ENCODE results near the gene NAP1L1.
A peak's percentile ranks its signal among the peaks of the same experiment; 100 is the strongest.

NAP1L1 gene

DNA sequence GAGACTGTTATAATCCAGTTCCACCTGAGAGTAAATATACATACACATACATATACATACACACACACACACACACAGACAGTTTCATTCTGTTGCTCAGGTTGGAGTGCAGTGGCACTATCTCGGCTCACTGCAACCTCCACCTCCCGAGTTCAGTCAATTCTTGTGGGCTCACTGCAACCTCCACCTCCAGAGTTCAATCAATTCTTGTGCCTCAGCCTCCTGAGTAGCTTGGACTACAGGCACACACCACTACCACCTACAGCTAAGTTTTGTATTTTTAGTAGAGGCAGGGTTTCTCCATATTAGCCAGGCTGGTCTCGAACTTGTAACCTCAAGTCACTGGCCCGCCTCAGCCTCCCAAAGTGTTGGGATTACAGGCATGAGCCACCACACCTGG, 44.0 kb downstream of the NAP1L1 start:
- Histone ChIP-seq H3K4me1 (ENCODE audit: low read depth, poor library complexity, severe bottlenecking) (no peaks in the 10 kb centered on the region), H3K4me3 (IDR thresholded peaks at IDR 0.05; ENCODE audit: insufficient read depth, low read depth, low read length) (no peak overlapping the region), H3K27ac (no peak overlapping the region), H2AFZ (ENCODE audit: low read depth) (no peak overlapping the region), H3K36me3 (ENCODE audit: insufficient read depth) (no peaks in the 10 kb centered on the region), H3K79me2 (ENCODE audit: insufficient read depth, low read depth) (no peaks in the 10 kb centered on the region), H3K4me2 (no peak overlapping the region), H4K20me1 (ENCODE audit: insufficient read depth) (no peaks in the 10 kb centered on the region), H3K9ac (no peak overlapping the region), H3K27me3 (ENCODE audit: insufficient read depth, low read depth) (no peaks in the 10 kb centered on the region)
- no peak for TF ChIP-seq CTCF (conservative IDR thresholded peaks at IDR 0.05; ENCODE audit: low read depth, low read length)

DNA sequence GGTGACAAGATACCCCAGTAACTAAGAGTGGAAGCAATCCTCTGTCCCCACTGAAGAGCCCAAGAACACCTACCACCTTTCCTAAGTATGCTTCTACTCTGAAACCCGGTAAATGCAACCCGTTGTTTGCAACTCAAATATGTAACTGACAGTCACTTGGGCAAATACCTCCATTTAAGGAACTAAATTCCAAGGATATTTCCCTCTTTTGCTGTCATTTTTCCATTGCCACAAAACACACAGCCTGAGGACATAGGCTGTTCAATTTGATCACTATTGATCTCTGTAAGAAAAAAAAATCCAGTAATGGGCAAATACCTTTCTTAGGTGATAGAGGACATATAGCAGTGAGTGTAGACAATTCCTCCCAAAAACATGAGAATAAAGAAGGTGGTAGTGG, 46.3 kb downstream of the NAP1L1 start:
- H4K20me1 ChIP-seq (ENCODE audit: insufficient read depth) = no peaks in the 10 kb centered on the region
- no peak overlapping the region for H3K4me3 ChIP-seq (IDR thresholded peaks at IDR 0.05; ENCODE audit: insufficient read depth, low read depth, low read length)
- H3K36me3 ChIP-seq (ENCODE audit: insufficient read depth) = no peaks in the 10 kb centered on the region
- H3K27me3 ChIP-seq (ENCODE audit: insufficient read depth, low read depth) = no peaks in the 10 kb centered on the region
- no peak for TF ChIP-seq CTCF (conservative IDR thresholded peaks at IDR 0.05; ENCODE audit: low read depth, low read length)
- no peak overlapping the region for H3K27ac ChIP-seq
- no peak overlapping the region for H2AFZ ChIP-seq (ENCODE audit: low read depth)
- H3K9ac ChIP-seq = no peak overlapping the region
- H3K4me1 ChIP-seq (ENCODE audit: low read depth, poor library complexity, severe bottlenecking) = peaks cover 8% of the 10 kb centered on the region
- no peak overlapping the region for H3K4me2 ChIP-seq
- H3K79me2 ChIP-seq (ENCODE audit: insufficient read depth, low read depth) = no peaks in the 10 kb centered on the region

GRCh38 chr12:76037130-76038103, 47.1 kb downstream of the NAP1L1 start:
- peak; percentile 90 for TF ChIP-seq CTCF (conservative IDR thresholded peaks at IDR 0.05; ENCODE audit: low read depth, low read length)
- Histone ChIP-seq H3K4me3 (IDR thresholded peaks at IDR 0.05; ENCODE audit: insufficient read depth, low read depth, low read length) (no peak overlapping the region), H3K27me3 (ENCODE audit: insufficient read depth, low read depth) (no peaks in the 10 kb centered on the region), H3K27ac (no peak overlapping the region), H3K36me3 (ENCODE audit: insufficient read depth) (no peaks in the 10 kb centered on the region), H2AFZ (ENCODE audit: low read depth) (no peak overlapping the region), H3K79me2 (ENCODE audit: insufficient read depth, low read depth) (no peaks in the 10 kb centered on the region), H3K9ac (no peak overlapping the region), H3K4me1 (ENCODE audit: low read depth, poor library complexity, severe bottlenecking) (peaks cover 14% of the 10 kb centered on the region), H4K20me1 (ENCODE audit: insufficient read depth) (no peaks in the 10 kb centered on the region), H3K4me2 (no peak overlapping the region)

DNA sequence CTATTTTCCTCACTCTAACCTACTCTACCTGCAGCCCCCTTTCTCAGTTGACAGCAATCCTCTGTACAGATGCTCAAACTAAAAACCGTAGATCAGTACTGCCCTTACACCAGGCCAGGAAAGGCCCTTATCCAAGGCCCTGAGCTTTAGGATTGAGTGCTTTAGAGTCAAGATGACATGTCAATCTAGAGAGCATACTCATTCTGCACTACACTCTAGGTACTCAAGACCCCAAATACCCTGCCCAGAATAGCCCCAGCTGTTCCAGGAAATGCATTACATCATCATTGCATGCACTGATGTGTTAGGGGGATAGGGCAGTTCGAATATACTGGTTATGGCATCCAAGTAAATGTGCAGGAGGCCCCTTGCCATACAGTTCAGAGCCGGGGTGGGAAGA, 49.4 kb downstream of the NAP1L1 start:
- Histone ChIP-seq H3K27me3 (ENCODE audit: insufficient read depth, low read depth) (no peaks in the 10 kb centered on the region), H3K27ac (no peak overlapping the region), H3K4me1 (ENCODE audit: low read depth, poor library complexity, severe bottlenecking) (peaks cover 17% of the 10 kb centered on the region), H4K20me1 (ENCODE audit: insufficient read depth) (no peaks in the 10 kb centered on the region), H3K4me2 (no peak overlapping the region), H3K36me3 (ENCODE audit: insufficient read depth) (no peaks in the 10 kb centered on the region), H3K4me3 (IDR thresholded peaks at IDR 0.05; ENCODE audit: insufficient read depth, low read depth, low read length) (no peak overlapping the region), H3K9ac (no peak overlapping the region), H2AFZ (ENCODE audit: low read depth) (no peak overlapping the region), H3K79me2 (ENCODE audit: insufficient read depth, low read depth) (no peaks in the 10 kb centered on the region)
- TF ChIP-seq CTCF (conservative IDR thresholded peaks at IDR 0.05; ENCODE audit: low read depth, low read length) = no peak

All from KMS-11 (cell line).